HG02943 (cell line): Measurements from ENCODE around the gene SLC31A2.

Experiments
- ATAC-seq: cut with Tn5 transposase; IDR thresholded peaks from one replicate; pipeline ENCODE4 v1.9.1; 2021; ENCODE audit warnings: mild to moderate bottlenecking, low read depth, moderate library complexity; ENCODE audit not compliant: unreplicated experiment

Gene SLC31A2

GRCh38 chr9:113184539-113184938 lies 33.7 kb downstream of the SLC31A2 start:
- no peak for ATAC-seq

- ATAC-seq = no peak
These were observed 34.5 kb downstream of the SLC31A2 start for GRCh38 chr9:113185271-113185670.

- no peak for ATAC-seq
These were observed 35.4 kb downstream of the SLC31A2 start for GRCh38 chr9:113186137-113186755.

GRCh38 chr9:113187929-113188595 lies 37.3 kb downstream of the SLC31A2 start:
- no peak for ATAC-seq

- ATAC-seq = no peak
These were observed 41.6 kb downstream of the SLC31A2 start for GRCh38 chr9:113192455-113192854.

- no peak for ATAC-seq
These were observed 49.0 kb downstream of the SLC31A2 start for GRCh38 chr9:113199683-113200329.

- ATAC-seq = no peak
These were observed 54.6 kb downstream of the SLC31A2 start for GRCh38 chr9:113205432-113205831.

GRCh38 chr9:113205861-113206260 lies 55.1 kb downstream of the SLC31A2 start:
- no peak for ATAC-seq

GRCh38 chr9:113210815-113211214 lies 60.0 kb downstream of the SLC31A2 start:
- no peak for ATAC-seq
